HL-60 (cell line): Measurements from ENCODE around the gene TRAF5.

Experiments
- GABPA ChIP-seq: IDR thresholded peaks from 2 replicates; pipeline ENCODE4 v1.6.1; 2012; ENCODE audit warnings: low read depth
- POLR2AphosphoS5 ChIP-seq: IDR thresholded peaks from 2 replicates; pipeline ENCODE4 v1.6.1; 2012; ENCODE audit warnings: low read depth
- SPI1 ChIP-seq: IDR thresholded peaks from 2 replicates; pipeline ENCODE4 v1.6.1; 2012; ENCODE audit warnings: low read depth, mild to moderate bottlenecking, borderline replicate concordance
- TF ChIP-seq, protein P1 (sequence below): IDR thresholded peaks from one replicate; pipeline ENCODE4 v1.5.1; 2011; ENCODE audit warnings: low read length, control low read depth, inconsistent platforms; ENCODE audit not compliant: insufficient read depth
- TF ChIP-seq, protein P2 (sequence below): IDR thresholded peaks from 2 replicates; pipeline ENCODE4 v1.6.1; 2012; ENCODE audit warnings: low read depth; ENCODE audit not compliant: insufficient replicate concordance

DNA sequence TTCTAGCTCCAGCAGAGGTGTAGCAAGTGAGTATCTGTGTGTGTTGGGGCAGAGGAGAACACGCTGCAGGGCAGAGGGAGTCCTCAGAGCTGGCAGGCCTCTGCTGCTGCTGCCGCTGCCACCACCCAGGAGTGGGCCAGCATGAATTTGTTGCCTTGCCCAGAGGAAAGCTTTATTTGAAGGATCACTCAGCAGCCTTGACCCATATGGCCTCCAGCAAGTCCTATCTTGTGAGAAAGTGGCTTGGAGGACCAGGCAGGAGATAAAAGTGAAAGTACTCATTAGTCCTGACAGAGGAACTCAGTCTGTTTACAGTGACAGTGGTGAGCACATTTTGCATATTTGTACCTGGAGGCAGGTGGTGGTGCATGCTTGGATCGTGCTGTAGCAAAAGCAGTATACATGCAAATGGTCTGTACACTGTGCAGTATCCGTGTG is 3.1 kb downstream of the TRAF5 start:
- TF ChIP-seq, protein P1, sequence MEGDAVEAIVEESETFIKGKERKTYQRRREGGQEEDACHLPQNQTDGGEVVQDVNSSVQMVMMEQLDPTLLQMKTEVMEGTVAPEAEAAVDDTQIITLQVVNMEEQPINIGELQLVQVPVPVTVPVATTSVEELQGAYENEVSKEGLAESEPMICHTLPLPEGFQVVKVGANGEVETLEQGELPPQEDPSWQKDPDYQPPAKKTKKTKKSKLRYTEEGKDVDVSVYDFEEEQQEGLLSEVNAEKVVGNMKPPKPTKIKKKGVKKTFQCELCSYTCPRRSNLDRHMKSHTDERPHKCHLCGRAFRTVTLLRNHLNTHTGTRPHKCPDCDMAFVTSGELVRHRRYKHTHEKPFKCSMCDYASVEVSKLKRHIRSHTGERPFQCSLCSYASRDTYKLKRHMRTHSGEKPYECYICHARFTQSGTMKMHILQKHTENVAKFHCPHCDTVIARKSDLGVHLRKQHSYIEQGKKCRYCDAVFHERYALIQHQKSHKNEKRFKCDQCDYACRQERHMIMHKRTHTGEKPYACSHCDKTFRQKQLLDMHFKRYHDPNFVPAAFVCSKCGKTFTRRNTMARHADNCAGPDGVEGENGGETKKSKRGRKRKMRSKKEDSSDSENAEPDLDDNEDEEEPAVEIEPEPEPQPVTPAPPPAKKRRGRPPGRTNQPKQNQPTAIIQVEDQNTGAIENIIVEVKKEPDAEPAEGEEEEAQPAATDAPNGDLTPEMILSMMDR = no peak
- TF ChIP-seq, protein P2, sequence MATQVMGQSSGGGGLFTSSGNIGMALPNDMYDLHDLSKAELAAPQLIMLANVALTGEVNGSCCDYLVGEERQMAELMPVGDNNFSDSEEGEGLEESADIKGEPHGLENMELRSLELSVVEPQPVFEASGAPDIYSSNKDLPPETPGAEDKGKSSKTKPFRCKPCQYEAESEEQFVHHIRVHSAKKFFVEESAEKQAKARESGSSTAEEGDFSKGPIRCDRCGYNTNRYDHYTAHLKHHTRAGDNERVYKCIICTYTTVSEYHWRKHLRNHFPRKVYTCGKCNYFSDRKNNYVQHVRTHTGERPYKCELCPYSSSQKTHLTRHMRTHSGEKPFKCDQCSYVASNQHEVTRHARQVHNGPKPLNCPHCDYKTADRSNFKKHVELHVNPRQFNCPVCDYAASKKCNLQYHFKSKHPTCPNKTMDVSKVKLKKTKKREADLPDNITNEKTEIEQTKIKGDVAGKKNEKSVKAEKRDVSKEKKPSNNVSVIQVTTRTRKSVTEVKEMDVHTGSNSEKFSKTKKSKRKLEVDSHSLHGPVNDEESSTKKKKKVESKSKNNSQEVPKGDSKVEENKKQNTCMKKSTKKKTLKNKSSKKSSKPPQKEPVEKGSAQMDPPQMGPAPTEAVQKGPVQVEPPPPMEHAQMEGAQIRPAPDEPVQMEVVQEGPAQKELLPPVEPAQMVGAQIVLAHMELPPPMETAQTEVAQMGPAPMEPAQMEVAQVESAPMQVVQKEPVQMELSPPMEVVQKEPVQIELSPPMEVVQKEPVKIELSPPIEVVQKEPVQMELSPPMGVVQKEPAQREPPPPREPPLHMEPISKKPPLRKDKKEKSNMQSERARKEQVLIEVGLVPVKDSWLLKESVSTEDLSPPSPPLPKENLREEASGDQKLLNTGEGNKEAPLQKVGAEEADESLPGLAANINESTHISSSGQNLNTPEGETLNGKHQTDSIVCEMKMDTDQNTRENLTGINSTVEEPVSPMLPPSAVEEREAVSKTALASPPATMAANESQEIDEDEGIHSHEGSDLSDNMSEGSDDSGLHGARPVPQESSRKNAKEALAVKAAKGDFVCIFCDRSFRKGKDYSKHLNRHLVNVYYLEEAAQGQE = no peak
- TF ChIP-seq POLR2AphosphoS5 (no peak), GABPA (no peak), SPI1 (no peak)
